GM18499 (cell line): Measurements from ENCODE around the gene PERP.

Source experiments
- ATAC-seq: cut with Tn5 transposase; IDR thresholded peaks from one replicate; pipeline ENCODE4 v1.9.1; 2021; ENCODE audit warnings: moderate number of reproducible peaks; ENCODE audit not compliant: insufficient read depth, unreplicated experiment

Gene PERP

DNA sequence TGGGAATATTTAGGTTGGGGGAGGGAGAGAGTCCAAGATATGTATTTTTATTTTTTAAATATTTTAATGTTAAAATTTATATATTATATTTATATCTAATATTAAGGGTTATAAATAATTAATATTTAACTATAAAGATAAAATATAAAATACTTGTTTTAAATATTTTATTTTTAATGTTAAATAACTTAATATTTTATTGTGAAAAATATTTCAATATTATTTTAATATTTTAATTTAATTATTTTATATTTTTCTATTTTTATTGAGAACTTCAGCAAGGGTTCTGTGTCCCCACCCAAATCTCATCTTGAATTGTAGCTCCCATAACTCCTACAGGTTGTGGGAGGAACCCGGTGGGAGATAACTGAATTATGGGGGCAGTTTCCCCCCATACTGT lies 34.0 kb downstream of the PERP start:
- no peak for ATAC-seq

DNA sequence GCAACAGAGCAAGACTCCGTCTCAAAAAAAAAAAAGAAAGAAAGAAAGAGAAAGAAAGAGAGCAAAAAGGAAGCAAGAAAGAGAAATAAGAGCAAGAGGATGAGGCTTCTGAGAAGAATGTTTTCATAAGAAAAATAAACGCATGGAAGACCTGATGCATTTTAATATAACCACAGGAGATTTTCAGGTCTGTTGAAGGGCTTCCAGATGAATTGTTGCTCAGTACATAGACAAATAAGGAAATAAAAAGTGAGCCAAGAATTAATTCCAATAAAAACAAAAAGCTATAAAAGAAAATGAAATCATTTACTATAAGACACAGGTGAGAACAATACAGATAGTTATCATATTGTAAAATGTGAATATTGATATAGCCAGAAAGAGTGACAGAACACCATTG lies 43.5 kb downstream of the PERP start:
- no peak for ATAC-seq

DNA sequence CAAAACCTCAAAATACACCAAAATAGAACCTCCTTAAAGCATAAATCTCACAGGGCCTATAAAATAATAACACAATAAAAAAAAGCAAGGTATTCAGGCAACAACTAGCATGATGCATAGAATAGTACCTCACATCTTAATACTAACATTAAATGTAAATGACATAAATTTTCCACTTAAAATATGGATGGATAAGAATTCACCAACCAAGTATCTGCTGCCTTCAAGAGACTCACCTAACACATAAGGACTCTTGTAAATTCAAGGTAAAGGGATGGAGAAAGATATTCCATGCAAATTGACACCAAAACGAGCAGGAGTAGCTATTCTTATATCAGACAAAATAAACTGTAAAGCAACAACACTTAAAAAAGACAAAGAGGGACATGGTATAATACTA lies 52.2 kb downstream of the PERP start:
- ATAC-seq, result no peak

DNA sequence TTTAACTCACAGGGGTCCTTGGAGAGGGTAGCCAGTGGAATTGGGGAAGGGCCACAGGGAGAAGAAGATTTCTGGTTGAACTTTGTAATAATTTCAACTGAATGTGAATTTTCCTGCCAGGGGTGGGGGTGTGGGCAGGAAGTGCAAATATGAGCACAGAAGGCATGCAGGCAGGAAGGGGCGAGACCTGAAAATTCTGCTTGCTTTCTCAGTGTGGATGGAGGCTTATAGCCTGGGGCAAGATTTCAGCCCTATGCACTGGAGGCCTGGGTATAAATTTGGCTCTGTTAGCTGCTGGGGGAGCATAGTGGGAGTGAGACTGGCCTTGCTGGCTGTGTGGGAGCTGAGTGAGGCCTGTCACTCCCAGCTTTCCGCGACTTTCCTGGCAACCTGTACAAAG lies 54.4 kb downstream of the PERP start:
- ATAC-seq, result no peak

DNA sequence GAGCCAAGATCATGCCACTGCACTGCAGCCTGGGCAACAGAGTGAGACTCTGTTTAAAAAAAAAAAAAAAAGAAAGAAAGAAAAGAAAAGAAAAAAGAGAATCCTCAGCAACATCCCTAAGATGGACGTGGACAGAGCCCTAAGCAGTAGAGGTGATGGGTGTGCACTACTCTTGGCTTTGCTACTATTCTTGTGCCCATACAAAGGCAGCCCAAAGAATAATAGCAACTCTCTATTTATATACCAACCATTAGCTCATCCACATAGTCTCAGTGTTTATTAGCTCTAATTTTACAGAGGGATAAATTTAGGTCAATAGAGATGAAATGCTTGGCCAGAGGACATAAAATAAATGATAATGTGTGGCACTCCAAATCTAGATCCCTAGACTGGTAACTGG lies 62.2 kb downstream of the PERP start:
- no peak for ATAC-seq

DNA sequence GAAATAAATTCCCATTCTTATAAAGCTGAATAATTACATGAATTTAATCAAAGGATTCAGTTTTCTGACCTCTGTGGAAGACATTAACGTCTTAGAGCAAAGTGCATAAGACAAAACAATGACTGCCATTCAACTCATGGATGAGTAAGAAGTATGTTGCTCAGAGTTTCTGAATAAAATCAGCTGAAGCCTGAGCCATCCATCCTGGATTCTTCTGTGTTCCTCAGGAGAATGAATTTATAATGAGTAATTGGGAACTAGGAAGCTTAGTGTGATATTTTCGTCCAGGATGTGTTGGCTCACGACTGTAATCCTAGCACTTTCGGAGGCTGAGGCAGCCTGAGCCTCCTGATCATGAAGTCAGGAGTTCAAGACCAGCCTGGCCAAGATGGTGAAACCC lies 62.8 kb downstream of the PERP start:
- ATAC-seq, result no peak
